GM13976 (cell line): Measurements from ENCODE around the gene ENPP6.

ENCODE experiments used
- DNase-seq: peaks from one replicate; pipeline ENCODE4 v3.0.0; 2012; ENCODE audit warnings: low spot score
- CTCF ChIP-seq: IDR thresholded peaks from 2 replicates; pipeline ENCODE4 v1.5.1; 2012; ENCODE audit warnings: borderline replicate concordance, mild to moderate bottlenecking; ENCODE audit not compliant: insufficient read depth; ENCODE audit errors: extremely low read depth, missing control alignments, control extremely low read depth
- in situ Hi-C: fragments of 300-500 bp; cut with MboI; formaldehyde crosslinking; loops from one replicate; pipeline ENCODE4 v1.12.0; 2022; ENCODE audit warnings: low sequenced_read_pairs, mixed read lengths, inconsistent platforms; ENCODE audit not compliant: unreplicated experiment

Gene ENPP6

GRCh38 chr4:184114431-184114830 lies 103.2 kb downstream of the ENPP6 start:
- TF ChIP-seq CTCF = no peak
- in situ Hi-C loops = no loop called here
- DNase-seq = no peak

DNA sequence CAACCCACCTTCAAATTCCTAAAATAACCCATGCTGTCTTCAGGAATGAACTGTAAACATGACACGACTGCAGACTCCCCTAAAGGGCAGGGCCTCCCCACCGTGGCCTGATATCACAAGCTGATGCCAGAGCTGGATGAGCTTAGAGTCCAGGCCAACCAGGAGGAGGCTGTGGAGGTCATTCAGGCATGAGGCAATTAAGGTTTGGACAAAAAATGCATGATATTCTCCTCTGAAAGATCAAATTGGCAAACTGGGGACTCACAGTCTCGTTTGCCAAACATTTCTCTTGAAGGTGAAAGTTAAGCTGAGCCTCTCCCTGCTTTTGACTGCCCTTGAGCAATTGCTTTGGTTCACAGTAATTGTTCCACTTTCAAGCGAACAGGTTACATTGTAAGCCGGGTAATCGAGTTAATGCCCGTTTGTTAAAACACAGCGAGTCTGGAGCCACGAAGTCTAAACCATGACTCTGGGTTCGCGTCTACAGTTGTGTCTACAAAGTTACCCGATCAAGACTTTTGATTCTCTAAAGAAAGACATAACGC lies 105.6 kb downstream of the ENPP6 start:
- no peak for DNase-seq
- in situ Hi-C loops = no loop called here
- TF ChIP-seq CTCF = no peak

GRCh38 chr4:184111233-184111832 lies 106.3 kb downstream of the ENPP6 start:
- no peak for DNase-seq
- no peak for TF ChIP-seq CTCF
- in situ Hi-C loops = no loop called here

DNA sequence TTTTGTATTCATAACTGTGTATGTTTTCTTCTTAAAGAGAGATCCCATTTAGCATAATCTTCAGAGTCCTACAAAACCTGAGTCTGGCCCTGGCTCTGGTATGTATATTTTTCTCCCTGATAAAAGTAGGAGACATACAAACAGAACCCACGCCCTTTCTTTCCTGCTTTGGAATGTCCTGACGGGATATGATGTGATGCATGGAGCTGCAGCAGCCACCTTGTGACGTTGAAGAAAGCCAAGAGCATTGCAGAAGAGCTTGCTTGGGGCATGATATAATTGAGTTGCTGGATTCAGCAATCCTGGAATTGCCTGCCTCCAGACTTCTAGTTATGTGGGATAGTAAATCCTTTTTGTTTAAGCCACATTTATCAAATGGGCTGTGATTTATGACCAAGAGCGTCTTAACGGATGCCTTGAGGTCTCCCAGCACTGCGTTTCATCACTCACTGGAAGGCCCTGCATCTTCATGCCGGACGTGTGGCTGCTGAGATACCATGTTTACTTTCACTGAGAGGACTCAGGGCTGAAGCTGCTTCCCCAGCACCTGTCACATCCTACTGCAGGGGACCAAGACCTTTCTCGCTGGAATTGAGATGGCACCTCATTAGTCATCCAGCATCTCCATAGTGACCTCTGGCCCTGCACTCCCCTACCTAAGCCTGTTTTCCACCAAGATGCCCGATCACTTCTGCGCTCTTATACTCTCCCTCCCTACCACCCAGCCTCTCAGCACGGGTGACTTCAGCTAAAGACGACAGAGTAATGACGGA lies 107.0 kb downstream of the ENPP6 start:
- TF ChIP-seq CTCF = no peak
- in situ Hi-C loops = no loop called here
- DNase-seq = no peak

DNA sequence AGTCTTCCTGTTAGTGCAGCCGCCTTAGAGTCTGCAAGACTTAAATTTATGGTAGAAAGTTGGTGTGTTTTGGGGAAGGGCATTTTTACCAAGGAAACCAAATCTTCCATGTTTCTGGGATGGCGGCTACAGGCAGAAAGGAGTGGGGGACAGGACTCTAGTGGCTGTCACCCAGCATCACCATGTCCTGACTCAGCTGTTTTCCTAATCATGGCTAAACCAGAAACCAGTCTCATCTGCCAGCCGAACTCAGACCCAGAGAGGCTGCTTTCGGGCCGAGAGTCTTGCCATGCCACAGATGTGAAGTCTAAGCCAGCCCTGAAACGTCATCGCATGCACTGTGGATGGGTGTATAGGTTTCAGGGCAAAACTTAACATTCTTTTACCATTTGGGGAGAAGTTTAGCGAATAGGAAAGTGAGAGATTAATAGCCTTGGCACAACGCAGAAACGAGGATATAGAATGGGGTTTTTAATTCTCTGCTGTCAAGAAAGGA lies 109.6 kb downstream of the ENPP6 start:
- no peak for DNase-seq
- in situ Hi-C loops = no loop called here
- TF ChIP-seq CTCF = no peak

- no peak for DNase-seq
- no peak for TF ChIP-seq CTCF
- in situ Hi-C loops = no loop called here
Measured at GRCh38 chr4:184104419-184105101, 113.1 kb downstream of the ENPP6 start.
